Fibroblast of the aortic adventitia (primary cell): ENCODE results near the gene MEIS1. TPM values are rescaled to one million over a fixed set of nuclear protein-coding genes. Genes with fewer than 3 reads are reported as not detected.

Source experiments
- DNase-seq: peaks from one replicate; pipeline ENCODE4 v3.0.0-alpha.2; 2010; ENCODE audit warnings: low read depth
- H3K4me3 ChIP-seq: 2 replicates; pipeline ENCODE4 v1.5.1; 2011; ENCODE audit warnings: low read depth, mild to moderate bottlenecking, control low read depth, low read length, moderate library complexity
- CTCF ChIP-seq: IDR thresholded peaks from 2 replicates; pipeline ENCODE4 v1.5.1; 2011; ENCODE audit warnings: mild to moderate bottlenecking, low read length, control low read depth, inconsistent platforms; ENCODE audit not compliant: insufficient read depth
- total RNA-seq: library from RNA; depleted of rRNA; stranded (reverse); fragments of >200 nt; gene quantifications from 2 replicates; pipeline ENCODE4 v1.2.3, GENCODE V29; 2012; ENCODE audit warnings: low replicate concordance

Gene MEIS1
- total RNA-seq, 1 donor = 78.2 TPM

GRCh38 chr2:66526180-66526579 lies 91.3 kb downstream of the MEIS1 start:
- TF ChIP-seq CTCF = no peak
- peak; percentile 51 for DNase-seq
- H3K4me3 ChIP-seq = no peak overlapping the region

GRCh38 chr2:66528974-66529724 lies 94.2 kb downstream of the MEIS1 start:
- no peak overlapping the region for H3K4me3 ChIP-seq
- no peak for TF ChIP-seq CTCF

GRCh38 chr2:66530651-66531050 lies 95.7 kb downstream of the MEIS1 start:
- no peak overlapping the region for H3K4me3 ChIP-seq
- no peak for DNase-seq
- TF ChIP-seq CTCF = no peak

More at GRCh38 chr2:66528974-66529724, 94.2 kb downstream of the MEIS1 start:
- no peak for DNase-seq

- no peak for TF ChIP-seq CTCF
- no peak overlapping the region for H3K4me3 ChIP-seq
- DNase-seq = no peak
Observed at GRCh38 chr2:66531155-66531554, 96.2 kb downstream of the MEIS1 start.

- no peak for DNase-seq
- no peak for TF ChIP-seq CTCF
- H3K4me3 ChIP-seq = no peak overlapping the region
Observed at GRCh38 chr2:66531567-66531966, 96.6 kb downstream of the MEIS1 start.

GRCh38 chr2:66532972-66533868 lies 98.3 kb downstream of the MEIS1 start:
- no peak overlapping the region for H3K4me3 ChIP-seq
- no peak for TF ChIP-seq CTCF
- DNase-seq = peak; percentile 81
